Measurements from ENCODE around the gene KLHL17. TPM values are rescaled to one million over a fixed set of nuclear protein-coding genes. Genes with fewer than 3 reads are reported as not detected.
"Not testable (repeated sequence)": the region's sequence is repeated elsewhere in the genome, so short reads cannot be mapped to it uniquely, and the experiment has no call there.

Gene KLHL17
- total and polyA plus RNA-seq, 11 donors, result 1.6 to 6.8 (median 4.7) TPM

DNA sequence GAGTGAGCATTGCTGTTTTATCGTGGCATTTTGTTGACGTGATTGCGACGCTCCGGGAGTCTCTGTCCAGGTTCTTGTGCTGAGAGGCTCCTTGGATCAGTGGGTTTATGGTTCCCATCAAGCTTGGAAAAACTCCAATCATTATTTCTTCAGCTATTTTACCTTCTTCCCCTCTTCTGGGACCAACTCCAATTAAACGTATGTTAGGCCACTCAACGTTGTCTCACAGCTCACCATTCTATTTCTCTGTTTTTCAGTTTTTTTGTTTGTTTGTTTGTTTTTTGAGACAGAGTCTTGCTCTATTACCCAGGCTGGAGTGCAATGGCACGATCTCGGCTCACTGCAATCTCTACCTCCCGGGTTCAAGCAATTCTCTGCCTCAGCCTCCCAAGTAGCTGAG lies 31.5 kb downstream of the KLHL17 start:
- Histone ChIP-seq H3K27ac (no peak overlapping the region), H3K4me1 (no peaks in the 10 kb centered on the region), H3K9me3 (peaks cover 0 to 11% (median 3%) of the 10 kb centered on the region in 12 donors), H3K4me3 (no peak overlapping the region), H3K36me3 (no peaks in the 10 kb centered on the region), H3K27me3 (peaks cover 0 to 6% (median 0%) of the 10 kb centered on the region in 9 donors)
- no peak for ATAC-seq
- WGBS, 4 donors, result 95 to 97% (median 96%) methylated on average over 10 of the region's 10 CpGs
- DNase-seq, result no peak
- TF ChIP-seq POLR2A (IDR thresholded peaks at IDR 0.05), result no peak
- TF ChIP-seq, protein P1, sequence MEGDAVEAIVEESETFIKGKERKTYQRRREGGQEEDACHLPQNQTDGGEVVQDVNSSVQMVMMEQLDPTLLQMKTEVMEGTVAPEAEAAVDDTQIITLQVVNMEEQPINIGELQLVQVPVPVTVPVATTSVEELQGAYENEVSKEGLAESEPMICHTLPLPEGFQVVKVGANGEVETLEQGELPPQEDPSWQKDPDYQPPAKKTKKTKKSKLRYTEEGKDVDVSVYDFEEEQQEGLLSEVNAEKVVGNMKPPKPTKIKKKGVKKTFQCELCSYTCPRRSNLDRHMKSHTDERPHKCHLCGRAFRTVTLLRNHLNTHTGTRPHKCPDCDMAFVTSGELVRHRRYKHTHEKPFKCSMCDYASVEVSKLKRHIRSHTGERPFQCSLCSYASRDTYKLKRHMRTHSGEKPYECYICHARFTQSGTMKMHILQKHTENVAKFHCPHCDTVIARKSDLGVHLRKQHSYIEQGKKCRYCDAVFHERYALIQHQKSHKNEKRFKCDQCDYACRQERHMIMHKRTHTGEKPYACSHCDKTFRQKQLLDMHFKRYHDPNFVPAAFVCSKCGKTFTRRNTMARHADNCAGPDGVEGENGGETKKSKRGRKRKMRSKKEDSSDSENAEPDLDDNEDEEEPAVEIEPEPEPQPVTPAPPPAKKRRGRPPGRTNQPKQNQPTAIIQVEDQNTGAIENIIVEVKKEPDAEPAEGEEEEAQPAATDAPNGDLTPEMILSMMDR (IDR thresholded peaks at IDR 0.05), result no peak
- intact Hi-C loops (cut with DNase I), result no loop called here

DNA sequence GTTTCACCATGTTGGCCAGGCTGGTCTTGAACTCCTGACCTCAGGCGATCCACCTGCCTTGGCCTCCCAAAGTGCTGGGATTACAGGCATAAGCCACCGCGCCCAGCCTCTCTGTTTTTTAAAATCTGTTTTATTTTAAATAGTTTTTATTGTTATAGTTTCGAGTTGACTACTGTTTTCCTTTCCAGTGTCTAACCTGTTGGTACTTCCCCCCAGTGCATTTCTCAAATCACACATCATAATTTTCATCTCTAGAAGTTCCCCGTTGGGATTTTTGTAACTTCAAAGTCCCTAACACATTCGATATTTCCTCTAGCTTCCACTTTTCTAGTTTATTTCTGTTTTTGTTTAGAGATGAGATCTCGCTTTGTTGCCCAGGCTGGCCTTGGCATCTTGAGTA lies 32.0 kb downstream of the KLHL17 start:
- TF ChIP-seq POLR2A (IDR thresholded peaks at IDR 0.05), result no peak
- TF ChIP-seq, protein P1 (IDR thresholded peaks at IDR 0.05), result no peak

DNA sequence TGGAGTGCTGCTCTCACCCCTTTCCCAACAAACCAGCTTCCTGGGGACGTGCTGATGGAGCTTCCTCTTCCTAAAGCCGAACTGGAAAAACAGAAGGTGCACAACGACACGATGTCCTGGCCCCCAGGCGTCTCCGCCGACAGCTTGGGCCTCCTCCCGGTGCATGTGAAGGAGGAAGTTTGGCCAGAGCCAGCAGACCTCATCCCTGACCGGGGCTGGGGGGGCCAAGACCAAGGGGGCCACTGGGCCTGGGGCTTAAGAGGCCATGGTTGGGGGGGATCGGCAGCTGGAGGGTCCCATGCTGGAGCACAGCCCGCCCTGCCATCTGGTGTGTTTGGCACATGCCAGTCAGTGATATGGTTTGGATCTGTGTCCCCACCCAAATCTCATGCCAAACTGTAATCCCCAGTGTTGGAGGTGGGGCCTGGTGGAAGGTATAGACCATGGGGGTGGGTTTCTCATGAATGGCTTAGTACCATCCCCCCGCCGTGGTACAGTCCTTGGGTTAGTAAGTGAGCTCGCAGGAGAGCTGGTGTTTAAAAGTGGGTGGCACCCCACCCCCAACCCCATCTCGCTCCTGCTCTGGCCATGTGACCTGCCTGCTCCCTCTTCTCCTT lies 33.1 kb downstream of the KLHL17 start:
- TF ChIP-seq, protein P1 (IDR thresholded peaks at IDR 0.05), result no peak
- TF ChIP-seq POLR2A (IDR thresholded peaks at IDR 0.05), result no peak
- DNase-seq, result peak in 2 of 5 donors; percentile 13 to 49
- Histone ChIP-seq H3K4me3 (no peak overlapping the region), H3K27me3 (peaks cover 0 to 22% (median 0%) of the 10 kb centered on the region in 9 donors), H3K27ac (no peak overlapping the region), H3K4me1 (peaks cover 0 to 16% (median 10%) of the 10 kb centered on the region in 12 donors), H3K36me3 (peaks cover 0 to 7% (median 0%) of the 10 kb centered on the region in 9 donors), H3K9me3 (peaks cover 0 to 11% (median 3%) of the 10 kb centered on the region in 12 donors)
- WGBS, 4 donors, result 71 to 83% (median 73%) methylated on average over 13 to 15 of the region's 15 CpGs
- intact Hi-C loops (cut with DNase I), result no loop called here
- no peak for ATAC-seq

More for the DNA sequence above, 32.0 kb downstream of the KLHL17 start:
- WGBS, 4 donors, result 93 to 96% (median 94%) methylated on average over 7 of the region's 7 CpGs
- Histone ChIP-seq H3K27me3 (peaks cover 0 to 10% (median 0%) of the 10 kb centered on the region in 9 donors), H3K4me3 (no peak overlapping the region), H3K36me3 (no peaks in the 10 kb centered on the region), H3K27ac (no peak overlapping the region), H3K4me1 (peaks cover 0 to 4% (median under 1%) of the 10 kb centered on the region in 12 donors), H3K9me3 (peaks cover 0 to 11% (median 3%) of the 10 kb centered on the region in 12 donors)
- intact Hi-C loops (cut with DNase I), result no loop called here
- no peak for ATAC-seq
- DNase-seq, result no peak

DNA sequence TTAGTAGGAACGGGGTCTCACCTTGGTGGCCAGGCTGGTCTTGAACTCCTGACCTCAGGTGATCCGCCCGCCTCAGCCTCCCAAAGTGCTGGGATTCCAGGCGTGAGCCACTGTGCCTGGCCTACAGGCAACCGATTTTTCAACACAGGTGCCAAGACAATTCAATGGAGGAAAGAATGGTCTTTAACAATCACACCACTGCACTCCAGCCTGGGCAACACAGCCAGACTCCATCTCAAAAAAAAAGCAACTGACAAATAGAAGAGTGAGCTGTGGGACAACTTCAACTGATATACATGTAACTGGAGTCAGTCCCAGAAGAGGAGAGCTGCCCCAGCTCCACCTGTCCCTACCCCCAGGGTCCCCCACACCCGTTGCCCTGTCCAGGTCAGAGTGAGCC lies 34.2 kb downstream of the KLHL17 start:
- H3K4me3 ChIP-seq; ATAC-seq; H3K36me3 ChIP-seq; DNase-seq; intact Hi-C loops (cut with DNase I); H3K27ac ChIP-seq: not testable (repeated sequence)
- Histone ChIP-seq H3K27me3 (peaks cover 0 to 32% (median 0%) of the 10 kb centered on the region in 9 donors), H3K4me1 (peaks cover 0 to 22% (median 15%) of the 10 kb centered on the region in 12 donors), H3K9me3 (peaks cover 0 to 11% (median 3%) of the 10 kb centered on the region in 12 donors)
- WGBS, 4 donors, result 86 to 95% (median 88%) methylated on average over 6 of the region's 6 CpGs

Measured in heart left ventricle (tissue), 16 donors.